HFF-Myc (cell line): Measurements from ENCODE around the gene TRABD2B.

Source experiments
- DNase-seq: peaks from one replicate; pipeline ENCODE4 v3.0.0-alpha.2; 2011; ENCODE audit warnings: low read depth; ENCODE audit errors: extremely low read depth
- H3K4me3 ChIP-seq: replicated peaks from 2 replicates; pipeline ENCODE4 v1.5.1; 2011; ENCODE audit warnings: low read depth, mild to moderate bottlenecking, control low read depth, low read length
- TF ChIP-seq, protein P1 (sequence below): IDR thresholded peaks from 2 replicates; pipeline ENCODE4 v1.5.1; 2012; ENCODE audit warnings: mild to moderate bottlenecking, low read depth, low read length, control low read depth; ENCODE audit errors: missing control alignments

The TRABD2B gene

GRCh38 chr1:47986761-47987200 lies 10.4 kb downstream of the TRABD2B start:
- no peak overlapping the region; the same call in 1 of the 2 replicates for H3K4me3 ChIP-seq
- TF ChIP-seq, protein P1, sequence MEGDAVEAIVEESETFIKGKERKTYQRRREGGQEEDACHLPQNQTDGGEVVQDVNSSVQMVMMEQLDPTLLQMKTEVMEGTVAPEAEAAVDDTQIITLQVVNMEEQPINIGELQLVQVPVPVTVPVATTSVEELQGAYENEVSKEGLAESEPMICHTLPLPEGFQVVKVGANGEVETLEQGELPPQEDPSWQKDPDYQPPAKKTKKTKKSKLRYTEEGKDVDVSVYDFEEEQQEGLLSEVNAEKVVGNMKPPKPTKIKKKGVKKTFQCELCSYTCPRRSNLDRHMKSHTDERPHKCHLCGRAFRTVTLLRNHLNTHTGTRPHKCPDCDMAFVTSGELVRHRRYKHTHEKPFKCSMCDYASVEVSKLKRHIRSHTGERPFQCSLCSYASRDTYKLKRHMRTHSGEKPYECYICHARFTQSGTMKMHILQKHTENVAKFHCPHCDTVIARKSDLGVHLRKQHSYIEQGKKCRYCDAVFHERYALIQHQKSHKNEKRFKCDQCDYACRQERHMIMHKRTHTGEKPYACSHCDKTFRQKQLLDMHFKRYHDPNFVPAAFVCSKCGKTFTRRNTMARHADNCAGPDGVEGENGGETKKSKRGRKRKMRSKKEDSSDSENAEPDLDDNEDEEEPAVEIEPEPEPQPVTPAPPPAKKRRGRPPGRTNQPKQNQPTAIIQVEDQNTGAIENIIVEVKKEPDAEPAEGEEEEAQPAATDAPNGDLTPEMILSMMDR = no peak
- DNase-seq = no peak

- no peak for DNase-seq
- H3K4me3 ChIP-seq = no peak overlapping the region
- TF ChIP-seq, protein P1 = no peak
Observed at GRCh38 chr1:47985018-47985417, 12.2 kb downstream of the TRABD2B start.

DNA sequence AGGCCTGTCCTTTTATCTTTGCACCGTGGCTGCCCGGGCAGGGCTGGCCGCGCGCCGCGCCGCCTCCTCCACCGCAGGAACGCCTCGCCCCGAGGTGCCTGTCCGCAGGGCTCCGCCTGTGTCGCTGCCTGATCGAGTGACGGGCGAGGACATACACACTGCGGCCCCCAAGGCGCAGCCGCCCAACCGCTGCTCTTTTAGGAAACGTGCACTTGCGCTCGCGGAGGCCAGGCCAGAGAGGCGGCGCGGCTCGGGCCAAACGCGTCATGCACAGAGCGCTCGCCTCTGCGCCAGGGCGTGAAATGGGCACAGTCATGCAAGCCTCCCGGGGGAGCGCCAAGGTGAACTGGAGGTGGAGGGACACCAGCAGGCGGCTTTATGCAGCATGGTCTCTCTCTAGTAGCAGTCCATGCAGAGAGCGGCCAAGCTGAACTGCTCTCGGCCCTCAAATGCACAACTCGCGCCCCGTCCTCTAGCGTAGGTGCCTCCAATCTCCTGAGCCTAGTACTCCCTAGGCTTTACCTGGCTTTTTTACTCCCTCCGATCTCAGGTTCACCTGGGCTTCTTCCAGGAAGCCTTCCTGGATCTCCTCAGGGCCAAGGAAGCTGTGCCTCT lies 12.9 kb downstream of the TRABD2B start:
- TF ChIP-seq, protein P1 = no peak
- DNase-seq = no peak
- H3K4me3 ChIP-seq = no peak overlapping the region

DNA sequence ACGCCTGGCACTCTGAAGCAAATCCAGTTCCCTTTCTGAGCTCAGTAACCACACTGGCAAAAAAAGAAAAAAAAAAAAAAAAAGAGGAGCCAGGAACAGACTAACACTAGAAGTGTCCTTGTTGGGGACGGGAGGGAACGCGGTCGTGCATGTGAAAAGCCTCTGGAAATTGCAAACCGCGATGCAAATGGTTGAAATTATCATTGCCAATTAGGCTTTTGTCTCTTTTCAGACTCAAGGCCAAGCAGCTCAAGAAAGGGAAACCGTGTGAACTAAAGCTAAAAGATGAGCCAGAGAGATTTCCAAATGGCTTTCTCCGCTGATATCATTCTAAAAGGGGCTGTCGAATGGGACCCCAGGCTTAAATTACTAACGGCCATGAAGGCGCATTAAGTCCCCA lies 13.5 kb downstream of the TRABD2B start:
- no peak overlapping the region for H3K4me3 ChIP-seq
- no peak for DNase-seq

GRCh38 chr1:47981667-47982350 lies 15.4 kb downstream of the TRABD2B start:
- no peak overlapping the region for H3K4me3 ChIP-seq
- TF ChIP-seq, protein P1 = no peak
- no peak for DNase-seq

More for the DNA sequence above, 13.5 kb downstream of the TRABD2B start:
- TF ChIP-seq, protein P1 = no peak

DNA sequence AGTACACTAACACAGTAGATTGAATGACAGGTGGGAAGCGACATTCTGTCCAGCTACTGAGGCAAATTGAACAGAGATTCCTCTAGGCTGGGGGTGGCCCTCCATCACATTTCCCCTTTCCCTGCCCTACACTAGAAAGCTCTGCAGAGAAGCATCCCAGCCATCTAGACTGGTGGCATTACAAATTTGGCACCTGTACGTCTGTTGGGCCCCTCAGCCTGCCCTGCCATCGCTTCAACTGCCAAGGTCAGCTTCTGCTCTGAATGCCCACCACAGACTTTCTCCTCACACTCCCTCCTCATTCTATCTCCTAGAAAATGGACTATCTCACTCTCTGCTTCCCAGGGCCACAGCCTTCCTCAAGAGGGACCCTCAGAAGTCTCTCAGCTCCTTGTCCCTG lies 16.7 kb downstream of the TRABD2B start:
- H3K4me3 ChIP-seq = no peak overlapping the region
- TF ChIP-seq, protein P1 = no peak
- no peak for DNase-seq
